NCI-H128 (cell line): ENCODE data around the gene C1QTNF7.

Source experiments
- DNase-seq: peaks from one replicate; lab custom pipeline; 2025; ENCODE audit not compliant: unreplicated experiment; lab: John Stamatoyannopoulos, UW

Gene C1QTNF7, protein sequence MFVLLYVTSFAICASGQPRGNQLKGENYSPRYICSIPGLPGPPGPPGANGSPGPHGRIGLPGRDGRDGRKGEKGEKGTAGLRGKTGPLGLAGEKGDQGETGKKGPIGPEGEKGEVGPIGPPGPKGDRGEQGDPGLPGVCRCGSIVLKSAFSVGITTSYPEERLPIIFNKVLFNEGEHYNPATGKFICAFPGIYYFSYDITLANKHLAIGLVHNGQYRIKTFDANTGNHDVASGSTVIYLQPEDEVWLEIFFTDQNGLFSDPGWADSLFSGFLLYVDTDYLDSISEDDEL

DNA sequence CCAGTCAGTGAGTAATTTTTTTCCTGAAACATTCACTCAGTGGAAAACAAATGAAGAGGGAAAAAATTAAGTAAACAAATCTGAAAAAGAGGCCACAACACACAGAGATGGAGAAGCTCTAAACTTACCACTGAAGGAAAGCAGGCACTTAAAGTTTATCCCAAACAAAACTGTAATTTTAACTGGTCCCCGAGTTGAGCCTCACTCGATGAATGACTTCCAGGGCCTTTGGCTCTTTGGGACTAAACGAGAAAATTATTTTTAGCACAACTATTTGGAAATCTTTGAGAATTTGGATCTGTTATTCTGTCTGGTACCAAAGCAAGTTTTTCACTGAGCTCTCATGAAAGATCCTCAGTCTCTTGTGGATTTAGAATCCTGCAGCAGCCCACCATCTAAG lies at the start of gene C1QTNF7:
Gene C1QTNF7 (plus strand): TSS at position 333 of the 400 bp plus-strand sequence. CDS start 7,711 bp downstream, outside the sequence.
- DNase-seq, result no peak

DNA sequence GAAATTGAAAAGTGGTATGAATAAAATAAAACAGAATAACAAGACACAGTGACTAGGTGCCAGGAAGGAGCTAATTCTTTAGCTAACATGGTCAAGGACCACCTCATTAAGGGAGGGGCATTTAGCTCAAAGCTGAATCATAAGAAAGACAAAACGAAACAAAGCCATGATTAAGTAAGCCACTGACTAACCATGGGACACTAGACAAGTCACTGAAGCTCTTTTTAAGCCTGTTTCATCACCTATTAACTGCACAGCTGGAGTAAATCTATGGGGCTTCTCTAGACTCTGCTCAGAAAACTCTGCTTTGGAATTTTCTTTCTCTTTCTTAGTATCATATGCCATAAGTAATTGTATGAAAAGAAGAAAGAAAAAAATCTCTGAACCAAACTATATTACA lies 49.8 kb upstream of the C1QTNF7 start:
- no peak for DNase-seq

DNA sequence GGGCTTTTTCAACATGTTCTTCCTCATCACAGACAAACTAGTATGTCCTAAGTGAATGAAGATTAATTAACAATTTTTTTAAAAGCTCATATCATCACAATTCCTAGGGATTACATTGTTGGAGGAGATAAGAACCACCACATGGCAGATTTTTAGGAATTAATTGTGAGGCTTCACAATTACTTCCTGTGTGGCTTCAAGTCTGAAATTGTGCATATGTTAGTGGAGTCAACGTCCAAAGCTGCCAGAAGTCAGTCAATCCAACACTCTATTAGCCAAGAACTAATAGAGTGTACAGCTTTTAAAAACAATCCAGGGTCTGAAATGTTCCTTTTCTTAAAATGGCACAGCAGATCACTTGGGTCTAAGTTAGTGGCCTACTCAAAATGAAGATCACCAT lies 49.3 kb upstream of the C1QTNF7 start:
- DNase-seq, result no peak

DNA sequence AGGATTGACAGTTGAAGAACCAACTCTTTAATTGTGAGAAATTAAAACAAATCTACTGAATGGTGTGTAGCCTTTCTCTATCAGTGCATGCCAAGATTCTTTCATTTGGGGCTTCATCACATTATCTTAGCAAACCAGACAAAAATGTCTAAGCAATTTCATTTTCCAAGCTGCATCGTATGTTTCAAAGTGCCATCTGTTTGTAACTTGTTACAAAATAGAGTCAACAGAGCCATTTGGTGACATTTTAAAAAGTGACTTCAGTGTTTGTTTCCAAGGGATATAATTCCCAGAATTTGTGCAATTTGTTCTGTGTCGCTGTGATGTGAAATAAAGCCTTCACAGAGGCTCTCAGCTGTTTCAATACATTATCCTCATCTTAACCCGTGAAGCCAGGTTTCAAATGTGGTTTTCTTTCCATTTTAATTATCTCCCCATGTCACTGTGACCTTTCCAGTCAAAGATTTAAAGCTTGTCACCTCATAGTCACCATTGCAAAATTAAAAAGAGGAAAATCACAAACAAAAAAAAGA lies 46.0 kb upstream of the C1QTNF7 start:
- no peak for DNase-seq

DNA sequence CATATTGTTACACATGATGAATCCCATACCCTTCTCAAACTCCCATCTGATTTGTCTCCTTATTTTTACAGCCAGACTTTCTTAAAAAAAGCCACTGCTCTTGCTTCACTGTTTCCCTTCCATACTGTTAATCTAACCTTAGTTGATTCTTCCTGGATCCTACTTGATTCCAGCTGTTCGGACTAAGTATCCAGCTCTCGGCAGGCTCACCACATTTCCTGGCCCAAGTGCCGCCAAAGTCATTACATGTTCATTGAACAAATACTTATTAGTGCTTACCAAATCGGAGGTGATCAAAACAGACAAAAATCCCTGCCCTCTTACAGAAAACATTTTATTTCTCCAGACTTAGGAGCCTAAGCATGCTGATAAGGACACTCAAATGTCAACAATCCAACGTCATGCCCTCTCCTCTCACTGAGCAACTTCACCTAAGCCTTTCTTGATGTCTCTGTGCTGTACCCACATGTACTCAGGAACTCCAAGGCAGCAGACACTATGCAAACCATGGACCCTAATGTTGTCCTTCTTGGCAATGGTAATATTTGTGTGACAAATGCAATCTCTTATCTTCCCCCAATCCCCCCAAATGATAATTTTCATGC lies 45.1 kb upstream of the C1QTNF7 start:
- DNase-seq, result no peak

DNA sequence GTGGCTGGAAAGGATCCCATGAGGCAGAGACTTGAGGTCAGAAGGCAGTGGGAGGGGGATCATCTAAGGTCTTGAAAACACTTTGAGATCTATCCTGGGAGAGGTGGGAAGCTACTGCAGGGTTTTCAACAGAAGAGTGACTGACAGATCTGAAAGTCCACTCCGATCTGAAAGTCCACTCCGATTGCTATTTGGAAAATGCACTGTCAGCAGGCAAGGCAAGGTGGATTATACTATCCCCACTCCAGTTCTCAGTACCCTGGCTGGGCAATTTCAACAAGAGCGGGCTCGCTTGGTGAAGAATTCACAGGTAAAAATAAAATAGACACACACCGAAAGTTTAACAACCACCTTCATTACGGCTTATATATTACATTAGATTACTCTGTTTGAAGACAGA lies 42.3 kb upstream of the C1QTNF7 start:
- no peak for DNase-seq

DNA sequence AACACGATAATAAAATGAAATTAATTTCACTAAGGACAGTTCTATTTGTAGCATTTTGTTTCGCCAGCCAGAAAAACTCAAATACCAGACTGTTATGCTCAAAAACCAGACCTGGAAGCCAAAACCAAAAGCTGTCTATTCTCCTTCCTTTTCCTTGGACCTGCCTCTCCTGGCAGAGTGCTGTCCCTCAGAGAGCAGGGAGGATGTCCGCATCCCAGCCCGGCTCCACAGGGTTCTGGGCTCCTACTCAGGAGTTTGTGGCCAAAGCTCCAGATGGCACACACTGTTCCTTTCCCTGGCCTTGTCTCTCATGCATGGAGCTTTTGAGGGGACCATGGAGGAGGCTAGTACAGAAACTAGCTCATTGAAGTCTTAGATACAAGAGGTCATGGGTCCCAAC lies 41.9 kb upstream of the C1QTNF7 start:
- no peak for DNase-seq

DNA sequence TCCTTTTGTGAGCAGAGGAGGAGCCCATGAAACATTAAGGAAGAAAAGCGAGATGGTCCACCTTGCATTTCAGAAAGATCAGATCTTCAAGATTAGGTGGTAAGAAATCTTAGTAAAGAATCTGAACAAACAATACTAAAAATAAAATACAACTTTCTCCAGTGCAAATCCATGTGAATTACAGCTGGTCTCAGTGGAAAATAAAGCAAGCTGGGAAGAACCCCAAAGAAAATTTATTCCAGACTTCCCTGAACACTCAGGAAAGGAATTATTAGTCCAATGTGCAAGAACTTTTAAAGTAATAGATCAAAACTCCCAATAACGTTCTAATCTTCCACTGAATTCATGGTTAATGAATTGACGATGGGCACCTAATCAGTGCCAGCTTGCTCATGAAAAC lies 37.3 kb upstream of the C1QTNF7 start:
- DNase-seq, result no peak

DNA sequence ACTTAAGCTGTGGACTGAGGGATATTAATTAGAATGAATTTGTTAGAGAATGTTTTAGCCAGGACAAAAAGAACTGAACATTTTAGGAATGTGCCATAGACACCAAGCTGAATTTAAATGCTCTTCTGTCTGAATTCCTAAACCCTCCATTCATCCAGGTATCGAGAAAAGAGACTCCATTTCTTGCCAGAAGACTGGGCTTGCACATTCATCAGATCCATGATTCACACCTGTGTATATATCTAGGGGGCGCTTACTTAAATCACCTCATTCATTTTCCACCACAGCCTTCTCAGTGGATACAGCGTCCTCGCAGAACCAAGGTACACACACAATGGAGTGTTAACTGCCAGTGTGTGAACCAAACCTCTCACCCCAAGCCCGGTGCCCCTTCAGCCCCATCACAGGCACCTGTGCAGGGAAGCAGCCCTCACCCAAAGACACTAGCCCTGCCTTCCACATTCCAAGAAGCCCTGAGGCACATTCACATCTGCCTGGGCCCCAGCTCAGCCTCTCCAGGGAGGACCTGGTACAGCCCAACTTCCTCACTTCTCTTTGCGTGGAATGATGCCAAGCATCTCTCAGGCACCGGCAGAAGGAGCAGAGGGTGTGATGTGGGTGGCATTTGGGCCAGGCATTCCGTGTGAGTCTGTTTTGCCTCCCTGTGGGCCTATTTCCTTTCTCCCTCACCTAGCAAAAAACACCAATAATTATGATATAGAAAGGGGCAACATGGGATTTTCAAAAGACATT lies 35.6 kb upstream of the C1QTNF7 start:
- DNase-seq, result no peak

DNA sequence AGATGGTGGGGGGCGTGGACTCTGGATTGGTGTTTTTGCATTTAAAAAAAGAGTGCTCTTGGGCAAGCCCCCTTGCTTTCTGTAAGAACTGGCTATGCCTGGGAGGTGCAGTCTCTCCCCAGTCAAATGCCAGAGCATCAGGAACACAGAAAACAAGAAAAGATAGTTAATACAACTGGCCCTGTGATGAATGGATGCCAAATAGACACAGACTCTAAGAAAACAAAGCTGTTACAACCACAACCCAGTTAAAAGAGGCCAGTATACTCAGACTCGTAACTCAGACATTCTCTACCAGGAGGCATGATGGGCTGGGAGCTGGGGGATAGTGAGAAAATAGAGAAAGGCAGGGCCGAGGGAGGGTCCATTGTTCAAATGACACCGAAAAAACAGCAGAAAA lies 32.5 kb upstream of the C1QTNF7 start:
- DNase-seq, result no peak

DNA sequence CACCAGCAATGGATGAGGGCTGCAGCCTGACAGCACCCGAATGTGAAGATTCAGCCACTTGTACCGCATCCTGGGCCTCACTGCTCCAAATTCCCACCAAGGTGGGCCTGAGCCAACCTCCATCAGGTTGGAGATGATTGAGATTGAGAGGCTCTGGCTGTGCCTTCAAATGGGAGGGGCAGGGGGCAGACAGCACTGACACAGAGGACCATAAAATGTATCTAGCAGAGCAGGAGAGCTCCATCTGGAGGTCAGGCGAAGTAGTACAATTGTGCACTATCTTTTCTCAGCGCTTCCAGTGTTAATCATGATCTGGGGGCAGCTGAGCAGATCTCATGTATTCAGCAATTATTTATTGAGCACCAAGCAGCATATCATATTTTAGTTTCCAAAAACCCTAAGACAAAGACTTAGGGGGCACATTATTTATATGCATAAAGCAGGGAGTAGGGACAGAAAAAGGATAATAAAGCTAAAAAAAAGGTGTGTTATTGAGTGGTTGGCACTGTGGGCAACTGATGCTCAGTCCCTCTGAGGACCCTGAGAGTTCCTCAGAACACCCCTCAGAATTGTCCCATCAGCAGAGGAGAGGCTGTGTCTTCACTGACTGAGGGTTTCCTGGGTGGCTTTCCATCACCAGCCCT lies 31.6 kb upstream of the C1QTNF7 start:
- DNase-seq, result peak; percentile 0

DNA sequence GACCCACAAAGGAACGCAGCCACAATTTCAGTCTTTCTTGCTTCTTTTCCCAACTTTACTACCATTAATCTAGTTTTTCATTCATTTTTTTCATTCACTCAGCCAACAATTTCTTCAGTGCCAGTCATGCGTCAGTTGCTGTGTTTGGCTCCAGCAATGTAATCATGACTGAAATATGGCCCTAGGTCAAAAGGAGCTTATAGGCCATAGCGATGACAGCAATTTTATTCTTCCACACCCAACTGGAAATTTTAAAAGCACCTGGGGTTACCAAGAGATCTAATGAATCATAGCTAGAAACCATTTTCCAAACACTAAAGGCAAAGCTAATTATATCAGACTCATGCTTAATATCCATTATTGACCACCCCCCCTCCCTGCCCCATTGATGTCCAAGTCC lies 29.8 kb upstream of the C1QTNF7 start:
- no peak for DNase-seq

DNA sequence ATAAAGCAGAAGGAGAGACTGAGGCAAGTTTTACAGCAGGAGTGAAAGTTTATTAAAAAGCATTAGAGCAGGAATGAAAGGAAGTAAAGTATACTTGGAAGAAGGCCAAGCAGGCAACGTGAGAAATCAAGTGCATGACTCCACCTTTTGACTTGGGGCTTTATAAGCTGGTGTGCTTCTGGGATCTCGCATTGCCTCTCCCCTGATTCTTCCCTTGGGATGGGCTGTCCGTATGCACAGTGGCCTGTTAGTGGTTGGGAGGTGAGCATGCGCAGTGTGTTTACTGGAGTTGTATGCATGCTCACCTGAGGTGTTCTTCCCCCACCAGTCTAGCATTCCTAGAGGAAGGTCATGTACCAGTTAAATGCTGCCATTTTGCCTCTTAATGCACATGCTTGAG lies 29.1 kb upstream of the C1QTNF7 start:
- DNase-seq, result no peak

DNA sequence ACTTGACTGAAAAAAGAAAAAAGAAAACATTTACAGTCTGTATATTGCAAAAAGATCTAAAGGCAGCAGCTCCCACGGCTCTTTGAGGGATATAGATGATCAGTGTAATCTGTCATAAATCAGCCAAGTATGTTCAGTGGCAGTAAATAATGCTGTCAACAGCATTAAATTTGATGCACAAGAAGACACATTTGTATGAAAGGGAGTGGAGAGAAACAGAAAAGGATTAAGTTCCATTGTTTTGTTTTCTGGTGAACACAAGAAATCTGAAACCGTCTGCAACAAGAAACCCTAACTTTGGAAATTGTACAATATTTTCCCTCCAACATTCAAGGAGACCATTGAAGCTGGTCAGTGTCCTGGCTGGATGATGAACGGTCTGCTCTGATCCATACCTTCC lies 27.6 kb upstream of the C1QTNF7 start:
- no peak for DNase-seq

DNA sequence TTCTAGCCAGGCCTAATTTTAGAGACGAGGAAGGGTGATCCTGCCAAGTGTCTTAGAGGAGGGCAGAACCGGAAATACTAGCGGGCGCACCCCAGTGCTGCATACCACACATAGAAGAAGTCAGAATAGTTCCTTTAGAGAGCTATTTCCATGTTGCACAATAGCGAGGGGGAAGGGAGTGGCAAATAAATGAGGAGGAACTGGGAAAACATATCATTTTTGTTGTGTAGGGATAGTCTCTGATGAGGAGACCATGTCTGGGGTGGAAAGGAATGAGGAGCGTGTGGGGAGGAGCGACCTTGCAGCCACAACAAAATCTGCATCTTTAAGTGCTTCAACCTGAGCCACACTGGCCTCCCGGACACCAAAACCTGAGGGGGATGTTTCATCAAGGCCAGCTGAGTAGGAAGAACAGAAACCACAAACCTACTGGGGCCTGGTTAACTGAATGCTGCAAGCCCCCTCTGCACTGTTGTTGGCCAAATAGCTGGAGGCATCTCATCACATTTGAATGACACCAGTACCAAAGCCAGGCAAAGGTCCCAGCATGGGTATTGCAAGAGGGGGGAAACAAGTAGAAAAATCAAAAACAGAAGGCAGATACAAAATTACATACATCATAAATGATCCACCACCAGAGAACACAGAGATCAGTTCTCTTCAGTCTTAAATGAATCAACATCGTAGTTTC lies 26.7 kb upstream of the C1QTNF7 start:
- no peak for DNase-seq

DNA sequence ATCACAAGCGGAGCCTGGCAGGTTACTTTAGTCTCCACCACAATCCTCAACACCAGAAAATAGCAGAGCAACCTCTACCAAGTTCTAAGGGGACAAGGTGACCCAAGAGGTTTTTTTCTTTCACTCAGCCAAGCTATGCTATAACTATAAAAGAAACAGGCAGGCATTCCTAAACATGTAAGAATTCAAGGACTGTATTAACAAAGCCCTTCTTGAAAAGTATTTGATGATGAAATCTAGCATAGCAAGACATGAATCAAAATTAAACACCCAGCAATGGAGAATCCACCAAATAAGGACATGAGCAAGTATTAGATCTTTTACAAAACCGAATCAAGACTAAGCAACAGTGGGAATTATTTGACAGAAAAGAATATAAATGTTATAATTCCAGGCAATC lies 25.7 kb upstream of the C1QTNF7 start:
- DNase-seq, result no peak

DNA sequence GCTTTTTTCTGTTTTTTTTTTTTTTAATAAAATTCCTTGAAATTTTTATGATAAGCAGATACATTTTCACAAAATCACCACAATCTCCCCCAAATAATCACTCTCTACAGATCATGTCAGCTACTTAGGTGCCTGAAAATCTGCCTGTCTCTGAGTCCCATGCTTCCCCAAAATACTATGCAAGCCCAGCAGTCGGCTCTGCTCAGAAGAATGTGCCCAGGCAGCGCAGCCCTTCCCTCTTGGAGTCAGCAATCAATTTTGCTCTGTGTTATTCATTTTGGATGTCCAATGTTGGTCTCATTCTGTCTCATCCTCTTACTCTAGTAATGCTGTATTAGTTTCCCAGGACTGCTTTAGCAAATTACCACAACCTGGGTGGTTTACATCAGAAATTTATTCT lies 24.9 kb upstream of the C1QTNF7 start:
- no peak for DNase-seq

DNA sequence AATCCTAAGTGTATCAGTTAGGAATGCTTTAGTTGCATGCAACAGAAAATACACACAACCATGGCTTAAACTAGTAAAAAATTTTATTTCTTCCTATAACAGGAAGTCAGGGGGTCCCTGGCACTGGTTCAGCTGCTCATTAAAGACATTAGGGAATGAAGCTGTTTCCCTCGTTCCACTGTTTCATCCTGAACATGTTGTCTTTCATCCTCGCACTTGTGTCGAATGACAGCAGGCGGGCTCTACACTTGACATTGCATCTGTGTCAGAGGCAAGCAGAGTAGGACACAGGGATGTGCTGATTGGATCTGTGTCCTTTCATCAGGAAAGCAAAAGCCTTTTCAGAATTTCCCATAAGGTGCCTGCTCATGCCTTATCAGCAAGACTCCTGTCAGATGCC lies 22.8 kb upstream of the C1QTNF7 start:
- DNase-seq, result no peak

DNA sequence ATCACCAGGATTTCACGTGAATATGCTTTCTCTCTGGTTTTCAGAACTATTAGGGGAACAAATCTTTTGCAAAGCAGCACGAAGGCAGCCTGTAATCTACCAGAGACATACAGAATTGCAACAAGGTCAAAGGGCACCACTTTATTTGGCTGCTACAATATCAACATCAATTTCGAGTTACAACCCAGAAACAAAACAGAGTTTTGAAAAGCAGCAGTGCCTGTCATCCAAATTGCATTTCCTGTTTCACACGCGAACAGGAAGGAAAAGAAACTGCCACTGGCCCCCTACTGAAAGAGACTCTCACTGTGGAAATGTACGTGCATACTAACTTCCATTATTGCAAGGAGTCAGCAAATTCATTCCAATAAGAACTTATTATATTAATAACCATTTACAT lies 17.1 kb upstream of the C1QTNF7 start:
- no peak for DNase-seq

DNA sequence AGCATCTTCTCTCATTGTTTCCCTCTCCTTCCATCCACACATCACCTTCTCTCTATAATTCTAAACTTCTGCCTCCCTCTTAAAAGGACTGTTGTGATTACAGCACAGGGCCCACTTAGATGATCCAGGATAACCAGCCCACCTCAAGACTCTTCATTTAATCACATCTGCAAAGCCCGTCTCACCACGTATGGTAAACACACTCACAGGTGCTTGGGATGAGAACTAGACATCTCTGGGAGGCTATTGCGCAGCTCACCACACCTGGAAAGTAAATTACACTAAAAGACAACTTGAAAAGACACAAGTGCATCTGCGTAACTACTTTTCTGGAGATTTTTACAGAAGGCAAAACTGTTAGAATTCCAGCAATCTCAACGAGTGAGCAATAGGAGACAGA lies 15.4 kb upstream of the C1QTNF7 start:
- no peak for DNase-seq

DNA sequence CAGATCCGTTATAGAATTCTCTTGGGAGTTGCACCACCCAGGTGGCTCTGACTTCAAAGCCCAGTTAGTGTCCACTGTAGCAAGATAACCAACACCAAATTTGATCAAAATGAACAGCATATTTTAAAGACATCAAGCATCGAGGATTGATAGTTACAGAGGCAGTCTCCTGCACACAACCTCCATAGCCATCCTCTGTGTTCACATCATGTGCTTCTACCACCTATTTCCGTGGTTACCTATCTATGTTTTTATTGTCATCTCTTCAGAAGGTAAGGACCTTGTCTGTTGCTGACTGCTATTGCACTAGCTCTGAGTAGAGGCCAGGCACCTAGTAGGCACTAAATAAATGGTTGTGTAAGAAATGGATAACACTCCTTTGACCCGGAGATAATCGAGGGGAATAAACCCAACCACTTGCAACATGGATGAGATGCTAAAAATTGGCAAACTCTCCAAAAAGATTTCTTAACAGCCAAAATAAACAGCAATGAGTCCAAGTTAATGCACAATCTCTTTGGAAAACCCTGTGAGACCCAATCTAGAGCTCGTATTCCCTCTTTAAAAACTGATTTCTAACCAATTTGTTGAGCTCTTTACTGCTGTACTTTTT lies 14.7 kb upstream of the C1QTNF7 start:
- DNase-seq, result no peak
